ENCODE results near the gene DNAJC5G. TPM values are rescaled to one million over a fixed set of nuclear protein-coding genes. Genes with fewer than 3 reads are reported as not detected.
A peak's percentile ranks its signal among the peaks of the same experiment; 100 is the strongest.

Gene DNAJC5G
- total RNA-seq, 6 experiments from 2014 or later = not detected

- ATAC-seq = peak in 2 of 4 donors; percentile 24 to 33
- Histone ChIP-seq H3K27me3 (no peaks in the 10 kb centered on the region), H3K36me3 (no peaks in the 10 kb centered on the region), H3K4me3 (no peak overlapping the region), H3K4me1 (no peaks in the 10 kb centered on the region), H3K9me3 (no peaks in the 10 kb centered on the region), H3K27ac (no peak overlapping the region)
- 27% methylated on average over 9 of the region's 13 CpGs for WGBS (ENCODE audit: insufficient coverage, low coverage, low lambda C conversion rate, missing lambda C conversion rate)
- no peak for DNase-seq
- no peak for TF ChIP-seq POLR2A (IDR thresholded peaks at IDR 0.05)
- TF ChIP-seq, protein P1, sequence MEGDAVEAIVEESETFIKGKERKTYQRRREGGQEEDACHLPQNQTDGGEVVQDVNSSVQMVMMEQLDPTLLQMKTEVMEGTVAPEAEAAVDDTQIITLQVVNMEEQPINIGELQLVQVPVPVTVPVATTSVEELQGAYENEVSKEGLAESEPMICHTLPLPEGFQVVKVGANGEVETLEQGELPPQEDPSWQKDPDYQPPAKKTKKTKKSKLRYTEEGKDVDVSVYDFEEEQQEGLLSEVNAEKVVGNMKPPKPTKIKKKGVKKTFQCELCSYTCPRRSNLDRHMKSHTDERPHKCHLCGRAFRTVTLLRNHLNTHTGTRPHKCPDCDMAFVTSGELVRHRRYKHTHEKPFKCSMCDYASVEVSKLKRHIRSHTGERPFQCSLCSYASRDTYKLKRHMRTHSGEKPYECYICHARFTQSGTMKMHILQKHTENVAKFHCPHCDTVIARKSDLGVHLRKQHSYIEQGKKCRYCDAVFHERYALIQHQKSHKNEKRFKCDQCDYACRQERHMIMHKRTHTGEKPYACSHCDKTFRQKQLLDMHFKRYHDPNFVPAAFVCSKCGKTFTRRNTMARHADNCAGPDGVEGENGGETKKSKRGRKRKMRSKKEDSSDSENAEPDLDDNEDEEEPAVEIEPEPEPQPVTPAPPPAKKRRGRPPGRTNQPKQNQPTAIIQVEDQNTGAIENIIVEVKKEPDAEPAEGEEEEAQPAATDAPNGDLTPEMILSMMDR (IDR thresholded peaks at IDR 0.05) = no peak
- intact Hi-C loops (cut with DNase I) = loop anchor here in 1 of 2 donors (10.0 kb wide), 1 partner anchor 50 kb away; the partner anchor contains the start of gene UCN
Observed at GRCh38 chr2:27255187-27255586, 20.0 kb upstream of the DNAJC5G start.

DNA sequence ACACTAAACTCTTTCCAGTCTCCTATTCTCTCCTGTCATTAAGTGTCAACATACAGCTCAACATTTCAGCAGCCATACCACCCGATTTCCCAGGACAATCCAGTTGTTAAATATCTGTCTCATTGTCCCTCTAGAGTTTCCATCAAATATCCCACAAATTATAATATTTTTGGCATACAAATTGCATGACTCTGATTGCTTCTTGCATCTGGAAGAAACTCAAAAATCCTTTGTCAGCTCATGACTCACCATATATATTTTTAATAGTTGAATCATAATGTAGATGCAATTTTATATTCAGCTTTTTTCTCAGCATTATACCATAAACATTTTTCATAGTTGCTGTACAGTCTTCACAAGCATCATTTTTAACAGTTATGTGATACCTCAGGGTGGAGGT, 19.6 kb upstream of the DNAJC5G start:
- no peak for ATAC-seq
- no peak for DNase-seq

DNA sequence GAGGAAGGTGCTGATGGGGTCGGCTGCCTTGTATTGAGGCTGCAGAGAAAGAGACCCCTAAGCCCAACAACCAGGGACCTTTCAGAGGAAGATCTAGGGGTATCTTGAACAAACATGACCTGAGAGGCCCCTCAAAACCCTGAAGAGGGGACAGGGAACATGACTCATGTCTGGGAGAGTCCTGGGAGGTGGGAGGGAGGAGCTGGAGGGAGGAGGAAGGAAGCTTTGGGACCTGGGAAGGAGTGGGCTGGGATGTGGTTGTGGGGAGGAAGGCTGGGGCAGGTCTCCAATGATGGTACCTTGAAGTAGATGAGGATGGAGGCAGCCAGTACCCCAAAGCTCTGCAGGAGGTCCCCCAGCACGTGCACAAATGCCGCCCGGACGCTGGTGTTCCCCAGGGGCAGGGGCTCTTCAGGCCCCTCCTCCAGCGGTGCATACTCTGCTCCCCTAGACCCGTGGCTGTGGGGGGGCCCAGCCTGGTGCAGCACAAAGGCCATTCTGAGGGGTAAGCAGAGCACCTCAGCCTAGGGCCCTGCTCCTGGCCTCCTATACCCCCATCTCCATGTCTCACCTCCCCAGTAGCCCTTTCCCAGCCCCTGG, 18.3 kb upstream of the DNAJC5G start:
- H3K36me3 ChIP-seq = no peaks in the 10 kb centered on the region
- ATAC-seq (no peak), DNase-seq (no peak)
- intact Hi-C loops (cut with DNase I) = loop anchor here in 1 of 2 donors (10.0 kb wide), 1 partner anchor 48 kb away; the partner anchor contains the start of gene UCN
- peaks cover 0 to under 1% (median 0%) of the 10 kb centered on the region in 4 donors for H3K4me1 ChIP-seq
- no peaks in the 10 kb centered on the region for H3K27me3 ChIP-seq
- H3K27ac ChIP-seq = no peak overlapping the region
- no peak overlapping the region for H3K4me3 ChIP-seq
- no peaks in the 10 kb centered on the region for H3K9me3 ChIP-seq
- TF ChIP-seq, protein P1 (IDR thresholded peaks at IDR 0.05) = no peak
- no peak for TF ChIP-seq POLR2A (IDR thresholded peaks at IDR 0.05)
- whole genome bisulfite sequencing (ENCODE audit: insufficient coverage, low coverage, low lambda C conversion rate, missing lambda C conversion rate) = 57% methylated on average over 1 of the region's 7 CpGs

More for the DNA sequence above, 19.6 kb upstream of the DNAJC5G start:
- TF ChIP-seq, protein P1 (IDR thresholded peaks at IDR 0.05) = no peak
- TF ChIP-seq POLR2A (IDR thresholded peaks at IDR 0.05) = no peak
- H3K4me3 ChIP-seq = no peak overlapping the region
- H3K27me3 ChIP-seq = no peaks in the 10 kb centered on the region
- no peak overlapping the region for H3K27ac ChIP-seq
- no peaks in the 10 kb centered on the region for H3K4me1 ChIP-seq
- intact Hi-C loops (cut with DNase I) = loop anchor here in 1 of 2 donors (10.0 kb wide), 1 partner anchor 49 kb away; the partner anchor contains the start of gene UCN
- no peaks in the 10 kb centered on the region for H3K9me3 ChIP-seq
- no peaks in the 10 kb centered on the region for H3K36me3 ChIP-seq
- 14% methylated on average over 1 of the region's 1 CpG for WGBS (ENCODE audit: insufficient coverage, low coverage, low lambda C conversion rate, missing lambda C conversion rate)

DNA sequence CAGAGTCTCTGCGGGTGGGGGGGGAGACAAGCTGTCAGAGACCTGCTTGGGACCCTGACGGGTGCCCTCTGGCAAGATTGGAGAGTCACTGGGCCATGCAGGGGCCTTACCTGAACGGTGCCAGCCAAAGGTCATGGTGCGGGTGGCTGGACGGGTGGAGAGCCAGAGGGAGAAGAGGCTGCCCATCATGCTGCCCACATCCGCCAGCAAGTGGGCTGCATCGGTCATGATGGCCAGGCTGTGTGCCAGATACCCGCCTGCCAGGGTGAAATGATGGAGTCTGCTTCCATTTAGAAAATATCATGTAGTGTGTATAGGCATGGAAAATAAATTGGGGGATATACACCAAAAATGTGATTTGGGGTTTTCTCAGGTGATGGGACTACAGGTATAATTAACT, 17.2 kb upstream of the DNAJC5G start:
- Histone ChIP-seq H3K4me3 (no peak overlapping the region), H3K36me3 (no peaks in the 10 kb centered on the region), H3K4me1 (peaks cover 0 to 12% (median 2%) of the 10 kb centered on the region in 4 donors), H3K27me3 (peaks cover 0 to 9% of the 10 kb centered on the region in 2 donors), H3K9me3 (no peaks in the 10 kb centered on the region), H3K27ac (no peak overlapping the region)
- no peak for TF ChIP-seq POLR2A (IDR thresholded peaks at IDR 0.05)
- ATAC-seq = no peak
- intact Hi-C loops (cut with DNase I) = loop anchor here in 1 of 2 donors (10.0 kb wide), 1 partner anchor 47 kb away; the partner anchor contains the start of gene UCN
- DNase-seq = no peak
- WGBS (ENCODE audit: insufficient coverage, low coverage, low lambda C conversion rate, missing lambda C conversion rate) = 57% methylated on average over 5 of the region's 8 CpGs

DNA sequence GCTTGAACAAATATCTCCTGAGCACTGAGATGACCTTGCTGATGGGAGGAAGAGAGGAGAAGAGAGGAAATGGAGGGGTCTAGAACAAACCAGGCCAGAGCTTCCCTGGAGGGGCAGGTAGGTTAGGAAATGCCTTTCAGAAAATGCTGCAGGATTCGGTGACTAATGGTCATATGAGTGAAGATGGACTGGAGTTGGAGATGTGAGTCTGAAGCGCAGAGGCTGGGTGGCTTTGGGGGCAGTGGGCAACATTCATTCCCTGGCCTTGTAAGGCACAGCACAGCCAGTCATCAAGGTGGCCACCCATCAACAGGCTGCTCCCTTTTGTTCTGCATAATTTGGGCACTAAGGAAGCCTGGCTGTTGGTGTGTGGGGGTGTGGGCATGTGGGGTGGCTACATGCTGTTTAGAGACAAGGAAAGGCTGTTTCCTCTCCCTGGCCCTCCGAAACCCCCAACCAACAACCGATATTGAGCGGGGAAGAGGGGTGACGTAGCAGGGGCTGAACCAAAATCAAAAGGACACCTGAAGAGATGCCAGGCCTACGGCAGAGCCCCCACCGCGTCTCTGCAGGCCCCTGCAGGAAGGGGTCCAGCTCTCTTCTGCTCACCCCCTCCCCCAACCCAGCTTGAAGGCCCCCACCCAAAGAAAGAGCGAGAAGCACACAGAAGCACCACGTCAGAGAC, 13.8 kb upstream of the DNAJC5G start:
- ATAC-seq = no peak
- TF ChIP-seq, protein P1 (IDR thresholded peaks at IDR 0.05) = no peak
- no peak for TF ChIP-seq POLR2A (IDR thresholded peaks at IDR 0.05)
- WGBS (ENCODE audit: insufficient coverage, low coverage, low lambda C conversion rate, missing lambda C conversion rate) = 48% methylated on average over 7 of the region's 11 CpGs
- Histone ChIP-seq H3K27ac (no peak overlapping the region), H3K9me3 (no peaks in the 10 kb centered on the region), H3K36me3 (no peaks in the 10 kb centered on the region), H3K27me3 (peaks cover 0 to 27% of the 10 kb centered on the region in 2 donors), H3K4me3 (no peak overlapping the region), H3K4me1 (peaks cover 0 to 31% (median 2%) of the 10 kb centered on the region in 4 donors)
- no peak for DNase-seq
- intact Hi-C loops (cut with DNase I) = no loop called here

All from right lobe of liver (tissue), 6 donors.